Keratinocyte (primary cell): ENCODE data around the gene CEMP1. TPM values are rescaled to one million over a fixed set of nuclear protein-coding genes. Genes with fewer than 3 reads are reported as not detected.

Experiments used
- DNase-seq: peaks from one replicate; pipeline ENCODE4 v3.0.0-alpha.2; 2011; ENCODE audit warnings: low read depth, missing footprints, low spot score
- FAIRE-seq: peaks from 2 replicates; lab custom pipeline; 2011; peaks lifted over from hg19 to GRCh38; lab: Jason Lieb, UNC
- H2AFZ ChIP-seq: 2 replicates; pipeline ENCODE4 v1.6.0; 2012; ENCODE audit warnings: low read length, control low read depth, inconsistent platforms; ENCODE audit not compliant: control insufficient read depth
- H3K27ac ChIP-seq: 2 replicates; pipeline ENCODE4 v1.5.1; 2011; ENCODE audit warnings: low read length; ENCODE audit not compliant: control insufficient read depth, insufficient read depth
- H3K27me3 ChIP-seq: 3 replicates; pipeline ENCODE4 v1.6.0; 2011; ENCODE audit warnings: low read length; ENCODE audit not compliant: control insufficient read depth, insufficient read depth; ENCODE audit errors: extremely low read depth
- H3K36me3 ChIP-seq, 2 experiments: 2 replicates in 1 of 2; 3 replicates in 1 of 2; pipeline ENCODE4 v1.5.1; 2011; ENCODE audit warnings: low read length in 2 of 2, mild to moderate bottlenecking in 1 of 2; ENCODE audit not compliant: control insufficient read depth in 2 of 2, insufficient read depth in 2 of 2; ENCODE audit errors: extremely low read depth in 1 of 2
- H3K4me1 ChIP-seq: 3 replicates; pipeline ENCODE4 v1.5.1; 2011; ENCODE audit warnings: low read length; ENCODE audit not compliant: control insufficient read depth, insufficient read depth; ENCODE audit errors: extremely low read depth
- H3K4me2 ChIP-seq: 3 replicates; pipeline ENCODE4 v1.6.0; 2011; ENCODE audit warnings: low read depth, low read length; ENCODE audit not compliant: control insufficient read depth, insufficient read depth; ENCODE audit errors: extremely low read depth
- H3K4me3 ChIP-seq, 3 experiments: fragments of 200-600 bp in 1 of 3; sonication (generic) in 1 of 3; 2 replicates in 2 of 3; 3 replicates in 1 of 3; pipeline ENCODE4 v1.5.1; 2011 to 2016; ENCODE audit warnings: low read length in 3 of 3, mild to moderate bottlenecking in 3 of 3, control low read depth in 2 of 3, inconsistent platforms in 1 of 3, low read depth in 1 of 3, mixed read lengths in 1 of 3, mixed run types in 1 of 3, moderate library complexity in 1 of 3; ENCODE audit not compliant: control insufficient read depth in 2 of 3, insufficient read depth in 2 of 3; ENCODE audit errors: extremely low read depth in 1 of 3
- H3K79me2 ChIP-seq: 2 replicates; pipeline ENCODE4 v1.6.0; 2012; ENCODE audit warnings: low read length; ENCODE audit not compliant: control insufficient read depth, insufficient read depth
- H3K9ac ChIP-seq: 3 replicates; pipeline ENCODE4 v1.6.0; 2011; ENCODE audit warnings: low read length; ENCODE audit not compliant: control insufficient read depth, insufficient read depth; ENCODE audit errors: extremely low read depth
- H3K9me1 ChIP-seq: 3 replicates; pipeline ENCODE4 v1.6.0; 2011; ENCODE audit warnings: low read length; ENCODE audit not compliant: control insufficient read depth, insufficient read depth; ENCODE audit errors: extremely low read depth
- H3K9me3 ChIP-seq: 2 replicates; pipeline ENCODE4 v1.5.1; 2012; ENCODE audit warnings: low read depth, low read length; ENCODE audit not compliant: control insufficient read depth
- H4K20me1 ChIP-seq: 3 replicates; pipeline ENCODE4 v1.6.0; 2011; ENCODE audit warnings: low read length; ENCODE audit not compliant: control insufficient read depth, insufficient read depth; ENCODE audit errors: extremely low read depth
- EZH2 ChIP-seq: IDR thresholded peaks from one replicate; pipeline ENCODE4 v1.6.1; 2012; ENCODE audit warnings: inconsistent platforms, mild to moderate bottlenecking, low read length, moderate library complexity
- dilution Hi-C: fragments of 300-500 bp; cut with MboI; formaldehyde crosslinking; loops from one replicate; pipeline ENCODE4 v1.7.0; 2020; ENCODE audit warnings: low sequenced_read_pairs; ENCODE audit not compliant: extremely low pct_ligation_motif_present
- polyA plus RNA-seq, 5 experiments: library from polyadenylated mRNA; depleted of rRNA in 3 of 5; stranded (reverse) in 3 of 5; stranded (forward) in 1 of 5; unstranded in 1 of 5; fragments of >200 nt; gene quantifications; 1 replicate in 1 of 5; 2 replicates in 3 of 5; 3 replicates in 1 of 5; pipeline versions ENCODE4 v1.2.1 to v1.2.3, GENCODE V29; 2011 to 2012; ENCODE audit warnings: missing spikeins in 2 of 5, low read depth in 1 of 5, low replicate concordance in 1 of 5
- TF ChIP-seq, protein P1 (sequence below), 3 experiments: IDR thresholded peaks in 1 of 3; conservative IDR thresholded peaks in 1 of 3; optimal IDR thresholded peaks in 1 of 3; 2 replicates in 2 of 3; 3 replicates in 1 of 3; pipeline versions ENCODE3 to v1.5.1; 2011; ENCODE audit warnings: low read length in 3 of 3, mild to moderate bottlenecking in 3 of 3, moderate library complexity in 2 of 3, control low read depth in 1 of 3, inconsistent platforms in 1 of 3; ENCODE audit not compliant: insufficient read depth in 2 of 3; ENCODE audit errors: extremely low read depth in 1 of 3

The CEMP1 gene
- polyA plus RNA-seq, 1 donor (not counting 4 experiments of a cell fraction or from before 2014, with no cell fraction given) = not detected

DNA sequence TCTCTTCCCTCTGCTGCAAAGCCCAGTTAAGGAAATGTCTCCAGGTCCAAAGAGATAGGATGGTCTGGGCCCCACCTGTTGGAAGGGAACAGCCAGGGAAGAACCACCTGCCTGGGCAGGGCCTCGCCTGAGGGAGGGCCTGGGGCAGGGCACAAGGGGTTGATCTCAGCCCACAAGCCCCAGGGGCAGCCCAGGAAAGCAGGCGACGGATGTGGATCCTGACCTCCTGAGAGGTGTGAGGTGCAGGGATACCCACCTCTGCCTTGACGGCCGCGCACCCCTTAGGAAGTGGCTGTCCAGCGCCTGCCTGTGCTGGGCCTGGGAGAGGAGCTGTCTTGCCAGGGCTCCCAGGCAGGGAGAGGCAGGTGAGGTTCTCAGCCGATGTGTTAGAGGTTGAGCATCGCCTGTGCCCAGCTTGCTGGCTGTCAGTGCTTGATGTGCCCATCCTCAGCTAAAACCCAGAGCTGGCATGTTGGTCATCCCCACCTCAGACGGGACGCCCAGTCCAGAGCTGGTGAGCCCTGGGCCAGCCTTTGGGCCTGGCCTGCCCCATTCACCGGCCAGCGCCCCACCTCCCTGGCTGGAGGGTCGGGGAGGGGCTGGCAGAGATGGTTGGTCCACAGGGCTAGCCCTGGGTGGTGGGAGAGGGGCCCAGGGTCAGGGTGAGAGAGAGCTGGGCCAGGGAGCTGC is 434 bp downstream of the CEMP1 start:
- TF ChIP-seq, protein P1, sequence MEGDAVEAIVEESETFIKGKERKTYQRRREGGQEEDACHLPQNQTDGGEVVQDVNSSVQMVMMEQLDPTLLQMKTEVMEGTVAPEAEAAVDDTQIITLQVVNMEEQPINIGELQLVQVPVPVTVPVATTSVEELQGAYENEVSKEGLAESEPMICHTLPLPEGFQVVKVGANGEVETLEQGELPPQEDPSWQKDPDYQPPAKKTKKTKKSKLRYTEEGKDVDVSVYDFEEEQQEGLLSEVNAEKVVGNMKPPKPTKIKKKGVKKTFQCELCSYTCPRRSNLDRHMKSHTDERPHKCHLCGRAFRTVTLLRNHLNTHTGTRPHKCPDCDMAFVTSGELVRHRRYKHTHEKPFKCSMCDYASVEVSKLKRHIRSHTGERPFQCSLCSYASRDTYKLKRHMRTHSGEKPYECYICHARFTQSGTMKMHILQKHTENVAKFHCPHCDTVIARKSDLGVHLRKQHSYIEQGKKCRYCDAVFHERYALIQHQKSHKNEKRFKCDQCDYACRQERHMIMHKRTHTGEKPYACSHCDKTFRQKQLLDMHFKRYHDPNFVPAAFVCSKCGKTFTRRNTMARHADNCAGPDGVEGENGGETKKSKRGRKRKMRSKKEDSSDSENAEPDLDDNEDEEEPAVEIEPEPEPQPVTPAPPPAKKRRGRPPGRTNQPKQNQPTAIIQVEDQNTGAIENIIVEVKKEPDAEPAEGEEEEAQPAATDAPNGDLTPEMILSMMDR (optimal IDR thresholded peaks at IDR 0.05 in 1 of 3, IDR thresholded peaks at IDR 0.05 in 1 of 3, conservative IDR thresholded peaks at IDR 0.05 in 1 of 3; ENCODE audit: extremely low read depth in 1 of 3, insufficient read depth in 2 of 3, low read length in 3 of 3) = no peak
- TF ChIP-seq EZH2 = no peak
- Histone ChIP-seq H4K20me1 (no peaks in the 10 kb centered on the region), H3K36me3 (peaks cover 11 to 28% of the 10 kb centered on the region in 2 experiments), H3K27me3 (no peaks in the 10 kb centered on the region), H3K9ac (peak overlapping the region; percentile 79), H3K4me2 (peak overlapping the region; percentile 82), H3K79me2 (no peaks in the 10 kb centered on the region), H3K27ac (peak overlapping the region; percentile 77), H3K4me1 (peaks cover 14% of the 10 kb centered on the region), H3K9me1 (no peaks in the 10 kb centered on the region), H3K4me3 (no peak overlapping the region), H2AFZ (no peak overlapping the region), H3K9me3 (no peaks in the 10 kb centered on the region)
- dilution Hi-C loops = no loop called here
- no peak for DNase-seq
- no peak for FAIRE-seq

DNA sequence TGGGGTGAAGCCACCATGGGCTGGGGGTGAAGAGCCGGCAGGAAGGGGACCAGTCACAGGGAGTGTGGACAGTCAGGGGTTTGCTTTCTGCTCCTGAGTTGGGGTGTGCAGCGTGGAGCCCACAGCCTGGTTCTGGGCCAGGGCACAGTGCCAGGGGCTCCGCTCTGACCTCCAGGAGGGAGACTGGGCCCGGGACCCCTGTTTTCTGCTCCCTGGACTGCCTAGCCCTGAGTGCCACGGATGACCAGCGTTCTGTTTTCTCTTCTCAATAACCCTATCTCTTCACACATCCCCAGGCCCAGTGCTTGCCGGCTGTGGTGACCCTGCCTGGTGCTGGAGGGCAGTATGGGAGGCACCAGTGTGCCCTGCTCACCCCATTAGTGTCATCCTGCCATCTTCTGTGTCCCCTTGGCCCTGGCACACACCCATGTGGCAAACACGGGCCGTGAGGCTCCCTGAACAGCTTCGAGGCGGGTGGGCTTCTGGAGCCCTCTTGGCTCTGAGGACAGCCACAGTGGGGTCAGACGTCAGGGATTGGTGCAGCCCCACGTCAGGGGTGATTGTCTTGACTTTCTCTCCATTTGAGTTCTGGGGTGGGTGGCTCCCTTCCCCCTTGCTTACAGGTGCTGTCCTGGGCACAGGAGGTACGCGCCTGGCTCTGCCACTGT is 1.1 kb downstream of the CEMP1 start:
- no peaks in the 10 kb centered on the region for H3K9me3 ChIP-seq
- H3K4me1 ChIP-seq = peaks cover 14% of the 10 kb centered on the region
- H3K27me3 ChIP-seq = no peaks in the 10 kb centered on the region
- dilution Hi-C loops = no loop called here
- no peaks in the 10 kb centered on the region for H3K79me2 ChIP-seq
- DNase-seq = no peak
- no peak overlapping the region for H3K4me3 ChIP-seq
- no peak overlapping the region for H3K27ac ChIP-seq
- H3K9me1 ChIP-seq = no peaks in the 10 kb centered on the region
- H3K9ac ChIP-seq = no peak overlapping the region
- no peak for FAIRE-seq
- no peak overlapping the region for H3K4me2 ChIP-seq
- peaks cover 11 to 28% of the 10 kb centered on the region in 2 experiments for H3K36me3 ChIP-seq
- TF ChIP-seq EZH2 = no peak
- TF ChIP-seq, protein P1 (optimal IDR thresholded peaks at IDR 0.05 in 1 of 3, IDR thresholded peaks at IDR 0.05 in 1 of 3, conservative IDR thresholded peaks at IDR 0.05 in 1 of 3; ENCODE audit: extremely low read depth in 1 of 3, insufficient read depth in 2 of 3, low read length in 3 of 3) = no peak
- H4K20me1 ChIP-seq = no peaks in the 10 kb centered on the region
- no peak overlapping the region for H2AFZ ChIP-seq
